ENCODE data around the gene GMEB2.
"Not testable (repeated sequence)": the region's sequence is repeated elsewhere in the genome, so short reads cannot be mapped to it uniquely, and the experiment has no call there.

Gene GMEB2

DNA sequence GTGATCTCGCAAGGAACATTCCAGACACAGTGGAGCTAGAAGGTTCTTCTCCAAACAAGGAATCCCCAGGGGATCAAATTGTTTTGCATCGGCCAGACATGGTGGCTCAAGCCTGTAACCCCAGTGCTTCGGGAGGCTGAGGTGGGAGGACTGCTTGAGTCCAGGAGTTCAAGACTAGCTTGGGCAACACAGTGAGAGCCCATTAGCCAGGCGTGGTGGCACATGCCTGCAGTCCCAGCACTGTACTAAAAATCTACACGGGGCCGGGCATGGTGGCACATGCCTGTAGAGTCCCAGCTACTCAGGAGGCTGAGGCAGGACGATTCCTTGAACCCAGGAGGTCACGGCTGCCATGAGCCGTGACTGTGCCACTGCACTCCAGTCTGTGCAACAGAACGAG is 15.3 kb downstream of the GMEB2 start:
- DNase-seq: no peak

DNA sequence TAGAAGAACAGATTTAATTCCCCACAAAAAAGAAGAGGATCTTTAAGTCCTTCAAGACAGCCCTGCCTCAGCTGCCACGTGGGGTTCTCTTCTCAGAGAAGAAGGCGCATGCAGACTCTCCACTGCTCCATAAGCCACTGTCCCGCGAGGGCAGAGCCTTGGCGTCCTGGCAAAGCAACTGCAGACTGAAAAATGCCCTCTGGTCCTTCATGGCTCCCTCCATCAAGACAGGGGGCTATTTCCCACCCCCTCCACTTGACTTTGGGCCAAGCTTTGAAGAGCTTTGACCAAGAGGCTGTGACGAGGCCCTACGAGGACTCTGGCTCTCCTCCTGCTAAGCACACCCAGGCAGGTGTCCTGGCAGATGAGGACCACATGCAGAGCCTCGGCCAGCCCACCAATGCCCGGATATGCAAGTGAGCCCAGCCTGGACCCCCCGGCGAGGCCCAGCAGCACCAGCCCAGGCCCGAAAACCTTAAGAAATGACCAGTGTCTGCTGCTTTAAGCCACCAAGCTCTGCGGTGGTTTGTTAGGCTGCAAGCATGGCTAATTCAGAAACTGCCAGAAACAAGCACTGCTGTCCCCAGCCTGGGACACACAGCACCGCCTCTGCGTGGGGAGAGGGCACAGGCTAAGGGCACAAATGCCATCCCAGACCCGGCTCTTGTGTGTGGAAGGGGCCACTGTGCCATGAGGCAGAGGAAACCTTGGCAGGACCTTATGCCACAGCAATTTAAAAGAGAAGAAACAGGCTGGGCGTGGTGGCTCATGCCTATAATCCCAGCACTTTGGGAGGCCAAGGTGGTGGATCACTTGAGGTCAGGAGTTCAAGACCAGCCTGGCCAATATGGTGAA is 16.1 kb downstream of the GMEB2 start:
- no peak for DNase-seq

DNA sequence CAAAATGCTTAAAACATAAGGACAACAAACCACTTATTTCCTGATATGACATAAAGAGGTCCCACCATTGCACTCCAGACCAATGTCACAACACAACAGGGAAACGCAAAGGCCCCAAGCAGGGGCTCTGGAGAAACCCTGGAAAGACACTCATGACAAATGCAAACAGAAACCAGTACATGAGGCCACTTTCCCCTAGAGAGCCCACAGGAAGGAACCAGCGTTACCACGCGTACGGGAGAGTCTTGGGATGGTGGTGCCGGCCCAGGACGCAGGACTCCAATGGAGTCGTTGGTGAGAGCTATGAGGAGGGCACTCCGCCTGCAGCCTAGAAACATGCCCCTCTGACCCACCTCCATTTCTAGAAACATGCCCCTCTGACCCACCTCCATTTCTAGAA is 20.2 kb downstream of the GMEB2 start:
- no peak for DNase-seq

DNA sequence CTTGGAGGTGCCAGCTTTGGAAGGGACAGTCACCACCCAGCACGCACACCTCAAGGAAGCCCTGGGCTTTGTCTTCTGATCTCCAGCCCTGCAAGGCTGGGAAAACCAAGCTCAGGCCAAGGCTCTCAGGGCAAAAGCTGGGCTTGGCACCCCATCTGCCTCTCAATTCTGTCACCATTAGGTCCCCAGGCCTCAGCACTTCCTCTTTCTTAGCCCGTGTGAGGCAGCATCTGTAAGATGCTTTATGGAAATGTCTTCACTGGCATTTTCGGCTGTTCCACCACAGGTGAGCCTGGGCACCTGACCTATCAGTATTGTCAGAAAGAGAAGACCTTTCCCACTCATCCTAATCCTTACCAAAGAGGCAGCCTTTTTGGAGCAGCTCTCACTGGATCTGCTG is 24.6 kb downstream of the GMEB2 start:
- no peak for DNase-seq

DNA sequence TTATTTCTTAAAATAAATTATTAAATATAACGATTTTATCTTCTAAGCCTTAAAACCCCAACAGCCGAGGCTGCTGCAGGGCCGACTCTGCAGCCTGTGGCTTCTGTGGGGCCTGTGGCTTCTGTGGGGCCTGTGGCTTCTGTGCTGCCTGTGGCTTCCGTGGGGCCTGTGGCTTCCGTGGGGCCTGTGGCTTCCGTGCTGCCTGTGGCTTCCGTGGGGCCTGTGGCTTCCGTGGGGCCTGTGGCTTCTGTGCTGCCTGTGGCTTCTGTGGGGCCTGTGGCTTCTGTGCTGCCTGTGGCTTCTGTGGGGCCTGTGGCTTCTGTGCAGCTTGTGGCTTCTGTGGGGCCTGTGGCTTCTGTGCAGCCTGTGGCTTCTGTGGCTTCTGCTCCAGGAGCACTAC is 25.2 kb downstream of the GMEB2 start:
- DNase-seq: not testable (repeated sequence)

DNA sequence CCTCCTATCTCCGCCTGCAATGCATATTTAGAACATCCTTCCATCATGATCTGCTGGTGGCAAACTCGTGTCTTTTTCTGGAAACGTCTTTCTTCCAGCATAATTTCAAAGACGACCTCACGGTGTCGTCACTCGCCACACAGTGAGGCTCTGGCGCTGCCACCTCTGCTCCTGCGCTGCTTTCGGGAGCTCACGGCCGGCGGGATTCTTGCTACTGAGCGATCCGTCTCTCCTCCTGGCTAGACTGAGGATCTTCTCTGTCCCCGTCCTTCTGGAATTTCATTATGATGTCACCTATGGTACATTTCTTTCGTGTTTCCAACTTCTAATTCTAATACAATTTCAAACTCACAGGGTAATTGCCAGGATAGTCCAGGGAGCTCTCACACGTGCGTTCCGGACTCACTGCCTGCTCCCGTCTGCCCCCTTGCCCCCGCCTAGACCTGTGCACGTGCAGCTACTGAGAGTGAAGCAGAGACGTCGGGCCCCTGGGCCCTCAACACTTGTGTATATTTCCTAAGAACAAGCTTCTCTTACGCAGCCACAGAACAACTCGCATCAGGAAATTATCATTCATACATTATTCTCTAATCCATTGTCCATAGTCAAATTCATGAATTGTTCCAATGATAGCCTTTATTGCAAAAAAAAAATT is 27.4 kb downstream of the GMEB2 start:
- DNase-seq: no peak

DNA sequence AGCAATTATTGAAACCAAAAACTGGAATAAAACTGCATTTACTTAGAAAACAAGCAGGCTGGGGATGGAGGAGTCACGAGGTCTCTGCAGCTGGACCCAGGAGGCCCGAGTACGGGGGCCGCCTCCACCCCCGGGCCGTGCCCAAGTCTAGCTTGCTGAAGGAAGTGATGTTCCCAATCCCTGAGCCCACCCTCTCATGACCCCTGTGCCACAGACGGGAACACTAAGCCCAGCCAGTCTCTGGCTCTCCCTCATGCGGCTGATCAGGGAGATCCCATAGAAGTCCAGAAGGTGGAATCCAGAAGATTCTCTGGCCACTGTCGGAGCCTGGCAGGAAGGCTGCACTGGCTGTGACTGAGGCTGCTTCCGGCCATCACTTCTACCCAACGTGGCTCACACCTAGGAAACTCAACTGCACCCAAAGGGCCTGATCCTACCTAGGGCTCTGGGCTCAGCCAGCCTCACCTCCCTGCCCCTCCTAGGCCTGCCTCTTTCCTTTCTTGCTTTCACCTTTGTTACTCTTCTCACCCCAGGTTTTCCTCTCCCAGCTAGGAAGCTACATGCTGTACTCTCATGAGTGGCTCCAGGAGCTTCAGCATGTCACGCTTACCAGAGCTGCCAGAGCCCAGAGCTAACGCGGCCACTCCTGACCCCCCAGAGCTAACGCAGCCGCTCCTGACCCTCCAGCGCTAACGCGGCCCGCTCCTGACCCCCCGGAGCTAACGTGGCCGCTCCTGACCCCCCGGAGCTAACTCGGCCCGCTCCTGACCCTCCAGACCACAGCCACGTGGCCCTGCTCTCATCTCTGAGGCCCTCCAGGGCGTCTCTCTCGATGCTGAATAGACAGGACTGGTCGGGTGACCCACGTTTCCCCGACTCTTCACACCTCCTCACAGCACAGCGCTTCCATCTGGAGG is 28.2 kb downstream of the GMEB2 start:
- DNase-seq: no peak

DNA sequence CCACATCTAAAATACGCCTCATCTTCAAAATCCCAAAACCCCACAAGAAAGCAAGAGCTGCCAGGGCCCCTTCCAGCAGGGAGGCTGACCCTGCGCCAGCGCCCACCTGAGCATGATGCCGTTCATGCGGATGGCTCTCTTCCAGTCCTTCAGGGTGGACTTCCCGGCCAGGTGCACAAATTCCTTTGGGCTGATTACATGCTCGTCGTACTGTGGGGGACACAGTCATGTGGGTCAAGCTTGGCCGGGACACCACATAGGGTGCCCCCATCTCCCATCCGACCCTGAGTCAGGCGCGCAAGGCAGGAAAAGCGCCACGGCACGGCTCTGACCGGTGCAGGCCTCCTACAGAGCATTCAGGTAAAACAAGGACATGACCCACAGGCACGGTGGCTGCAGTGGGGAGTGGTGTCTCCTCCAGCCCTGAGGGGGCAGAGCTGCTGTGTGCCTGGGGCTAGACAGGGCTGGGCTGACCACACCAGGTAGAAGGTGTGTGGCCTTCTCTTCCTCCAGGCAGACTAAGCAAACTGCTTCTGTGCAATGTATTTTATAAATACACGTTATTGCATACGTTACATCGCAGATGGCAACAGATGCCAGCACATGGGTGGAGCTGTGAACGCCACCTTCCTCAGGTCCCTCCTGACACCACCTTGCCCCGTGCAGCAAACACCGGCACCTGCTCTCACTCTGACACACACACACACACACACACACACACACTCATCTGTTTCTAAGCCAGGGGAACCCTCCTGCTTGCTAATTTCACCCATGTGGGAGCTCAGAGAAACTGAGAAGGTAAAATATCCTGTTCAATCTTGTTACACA is 29.0 kb downstream of the GMEB2 start:
- no peak for DNase-seq

DNA sequence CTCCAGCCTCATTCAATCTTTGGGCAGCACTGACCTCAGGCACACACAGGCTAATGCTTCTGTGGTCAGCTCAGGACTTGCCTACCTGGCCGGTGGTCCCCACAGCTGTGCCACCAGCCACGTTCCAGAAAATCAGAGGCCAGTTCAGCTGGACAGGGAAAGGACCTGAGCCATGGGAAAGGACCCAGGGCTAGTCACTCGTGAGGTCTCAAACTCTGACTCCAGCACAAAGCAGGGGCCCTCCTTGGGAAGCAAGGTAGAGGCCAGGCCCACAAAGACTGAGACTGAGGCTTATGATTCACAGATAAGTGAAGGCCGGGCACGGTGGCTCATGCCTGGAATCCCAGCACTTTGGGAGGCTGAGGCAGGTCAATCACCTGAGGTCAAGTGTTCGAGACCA is 30.5 kb downstream of the GMEB2 start:
- no peak for DNase-seq

DNA sequence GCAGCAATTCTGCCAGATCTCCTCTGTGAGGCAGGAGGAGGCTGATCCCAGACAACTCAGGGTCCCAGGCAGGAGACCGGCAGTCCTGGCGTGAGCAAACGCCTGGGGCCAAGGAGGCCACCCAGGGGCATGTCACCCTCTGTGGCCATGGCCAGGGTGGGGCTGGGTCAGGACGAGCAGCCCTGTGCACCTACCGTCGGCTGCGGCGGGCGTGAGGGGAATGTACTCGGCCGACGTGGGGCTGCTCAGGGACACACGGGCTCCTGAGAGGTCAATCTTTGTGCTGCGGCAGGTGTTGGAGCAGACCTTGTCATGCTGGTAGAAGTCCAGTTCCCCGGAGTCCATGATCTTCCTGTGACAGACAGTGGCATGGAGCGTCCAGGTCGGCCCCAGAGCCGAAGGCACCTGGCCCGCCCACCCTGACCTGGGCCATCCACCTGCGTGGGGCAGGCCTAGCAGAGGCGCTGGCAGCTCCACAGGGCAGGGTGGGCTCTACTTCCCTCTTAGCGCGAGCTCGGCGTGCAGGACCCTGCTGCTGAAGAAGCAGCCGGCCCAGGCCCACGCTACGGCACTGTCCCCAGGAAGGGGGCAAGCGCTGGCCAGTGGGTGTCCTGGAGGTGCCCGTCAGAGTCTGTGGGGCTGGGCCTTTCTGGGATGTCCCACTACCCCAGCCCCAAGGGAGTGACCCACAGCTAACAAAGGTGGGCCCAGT is 31.3 kb downstream of the GMEB2 start:
- DNase-seq: no peak

DNA sequence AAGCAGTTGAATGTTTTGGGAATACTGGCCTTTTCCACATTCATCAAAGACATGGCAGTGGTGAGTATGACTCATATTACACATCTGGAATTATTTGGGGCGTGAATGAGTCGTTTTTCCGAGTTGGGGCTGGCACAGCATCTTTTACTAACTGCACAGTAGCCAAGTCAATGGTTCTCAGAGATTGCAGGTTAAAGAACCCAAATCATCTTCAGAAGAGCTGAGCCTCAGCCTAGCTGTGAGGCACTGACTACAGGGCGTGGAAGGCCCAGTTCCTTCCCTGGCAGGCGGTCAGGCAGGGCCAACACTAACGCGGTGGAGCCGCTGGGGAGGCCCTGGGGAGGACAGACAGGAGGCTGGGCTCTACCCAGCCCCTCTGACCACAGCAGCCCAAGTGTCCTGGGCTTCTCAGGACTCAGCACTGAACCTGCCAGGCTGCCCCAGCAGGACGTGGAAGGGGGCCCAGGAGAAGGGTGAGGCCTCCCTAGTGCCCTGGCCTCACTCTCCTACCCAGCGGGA is 32.8 kb downstream of the GMEB2 start:
- no peak for DNase-seq

DNA sequence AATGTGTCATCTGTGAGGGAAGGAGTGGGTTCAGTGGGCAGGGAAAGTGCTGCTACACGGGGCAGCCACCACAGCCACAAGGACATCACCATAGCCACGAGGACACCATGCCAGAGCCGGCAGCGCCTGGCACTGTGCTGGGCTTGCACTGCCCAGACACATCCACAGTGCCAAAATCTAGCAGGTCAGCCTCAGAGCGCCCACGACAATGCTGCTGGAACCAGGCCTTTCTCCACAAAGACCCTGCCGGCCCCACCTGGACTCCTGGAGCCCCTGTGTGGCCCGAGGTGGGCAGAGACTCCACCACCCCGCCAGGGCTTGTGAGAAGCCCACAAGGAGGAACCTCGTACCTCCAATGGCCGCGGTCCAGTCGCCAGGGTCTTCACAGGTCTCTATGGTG is 34.2 kb downstream of the GMEB2 start:
- DNase-seq: no peak

DNA sequence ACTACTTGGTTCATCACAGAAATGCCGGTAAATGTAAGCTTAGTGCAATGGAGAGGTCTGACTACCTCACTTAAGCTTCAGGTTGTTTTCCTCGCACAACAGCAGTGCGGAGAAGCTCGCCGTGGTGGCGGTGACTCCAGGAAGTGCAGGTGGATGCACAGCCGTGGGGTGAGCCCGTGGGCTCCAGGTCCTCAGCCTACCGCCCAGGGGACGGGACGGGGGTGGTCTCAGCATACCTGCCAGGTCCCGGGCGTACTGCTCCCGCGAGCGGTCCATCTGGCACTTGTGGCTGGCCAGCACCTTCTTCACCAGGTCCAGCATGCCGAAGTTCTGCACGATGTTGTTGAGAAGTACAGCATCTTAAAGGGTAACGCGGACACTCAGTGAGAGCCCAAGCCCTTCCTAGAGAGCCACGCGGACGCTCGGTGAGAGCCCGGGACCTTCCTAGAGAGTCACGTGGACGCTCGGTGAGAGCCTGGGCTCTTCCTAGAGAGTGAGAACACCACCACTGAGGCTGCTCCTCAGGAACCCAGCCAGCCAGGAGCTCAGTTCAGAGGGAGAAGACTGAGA is 35.0 kb downstream of the GMEB2 start:
- DNase-seq: no peak

DNA sequence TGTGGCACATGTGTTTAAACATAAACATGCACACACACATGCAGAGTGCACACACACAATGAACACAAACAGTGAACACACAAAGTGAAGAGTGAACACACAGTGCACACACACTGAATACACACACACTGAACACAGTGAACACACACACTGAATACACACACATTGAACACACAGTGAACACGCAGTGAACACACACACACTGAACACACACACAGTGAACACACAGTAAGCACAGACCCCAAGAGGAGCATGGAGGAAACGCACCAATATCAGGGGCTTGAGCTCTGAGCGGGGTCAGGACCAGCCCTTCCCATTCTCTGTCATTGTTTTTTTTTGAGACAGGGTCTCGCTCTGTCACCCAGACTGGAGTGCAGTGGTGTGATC is 35.8 kb downstream of the GMEB2 start:
- no peak for DNase-seq

DNA sequence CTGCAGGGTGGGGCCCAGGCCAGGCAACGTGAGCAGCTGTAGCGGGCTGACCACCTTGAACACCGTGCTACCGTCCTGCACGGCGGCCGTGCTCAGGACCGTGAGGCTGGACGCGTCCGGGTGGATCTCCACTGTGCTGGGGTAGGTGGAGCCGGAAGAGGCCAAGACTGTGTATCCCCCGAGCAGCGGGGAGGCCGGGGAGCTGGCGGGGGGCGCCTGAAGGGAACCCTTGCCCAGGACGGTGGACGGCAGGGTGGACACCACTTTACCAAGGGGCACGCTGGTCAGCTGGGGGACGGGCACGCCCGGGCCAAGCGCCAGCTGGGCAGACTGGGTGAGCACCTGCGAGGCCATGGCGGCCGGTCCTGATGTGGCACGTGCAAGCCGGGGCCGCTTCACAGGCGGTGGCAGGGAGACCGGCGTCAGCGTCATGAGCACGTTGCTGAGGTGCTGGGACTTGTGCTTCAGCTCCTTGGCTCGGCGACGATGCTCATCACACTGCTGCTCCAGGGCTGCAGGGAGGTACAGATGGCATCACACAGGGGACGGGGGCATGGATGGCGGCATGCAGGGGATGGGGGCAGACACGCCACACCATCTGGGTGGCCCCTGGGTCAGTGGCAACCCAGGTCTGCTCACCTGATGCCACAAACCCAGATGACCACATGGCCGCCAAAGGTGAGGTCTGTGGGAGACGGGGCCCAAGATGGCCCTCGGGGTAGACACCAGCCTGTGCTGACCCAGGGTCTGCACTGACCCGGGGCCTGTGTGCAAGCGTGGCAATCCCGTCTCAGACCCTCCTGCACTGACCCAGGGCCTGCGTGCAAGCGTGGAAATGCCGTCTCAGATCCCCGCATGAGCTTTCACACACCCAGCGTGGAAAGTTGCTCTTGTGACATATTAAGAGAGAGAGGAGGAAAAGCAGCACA is 36.4 kb downstream of the GMEB2 start:
- no peak for DNase-seq

DNA sequence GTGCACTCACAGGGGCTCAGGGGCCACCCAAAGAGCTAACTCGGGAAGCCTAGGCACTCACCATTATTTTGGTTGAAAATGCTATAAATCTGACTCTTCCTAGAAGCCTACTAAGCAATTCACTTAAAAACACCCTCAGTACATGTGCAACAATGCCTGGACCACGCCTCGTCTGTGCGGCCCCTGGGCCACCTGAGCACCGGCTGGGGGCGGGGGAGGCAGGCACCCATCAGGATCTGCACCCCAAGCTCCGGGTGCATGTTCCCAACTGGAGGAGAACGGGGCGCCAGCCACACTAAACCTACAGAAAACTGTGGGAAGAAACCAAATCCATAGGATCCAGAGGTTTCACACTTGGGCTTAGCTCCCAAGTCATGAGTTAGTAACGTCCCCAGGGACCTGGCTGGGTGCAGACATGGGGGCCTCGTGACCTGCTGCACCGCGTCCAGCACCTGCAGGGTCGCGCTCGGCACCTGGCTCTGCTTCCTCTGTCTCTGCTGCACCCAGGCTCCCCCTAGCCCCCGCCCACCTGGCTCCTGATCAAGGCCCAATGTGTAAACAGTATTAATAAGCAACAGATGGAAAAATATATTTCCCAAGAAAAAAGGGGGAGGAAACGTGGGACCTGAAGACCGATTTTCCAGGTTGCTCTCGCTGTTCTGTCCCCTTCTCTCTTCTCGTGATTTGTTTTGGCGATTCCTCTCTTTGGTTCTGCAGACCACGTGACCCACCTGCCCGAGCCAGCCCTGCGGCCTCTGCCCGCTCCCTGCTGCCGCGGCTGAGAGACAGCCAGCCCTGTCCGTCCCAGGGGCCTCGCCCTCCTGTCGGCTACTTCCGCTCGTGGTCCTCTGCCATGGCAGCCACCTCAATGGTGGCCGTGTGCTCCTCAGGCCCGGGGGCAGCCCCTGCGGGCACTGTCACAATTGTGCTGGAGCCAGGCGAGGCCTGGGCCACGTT is 37.4 kb downstream of the GMEB2 start:
- DNase-seq: no peak

DNA sequence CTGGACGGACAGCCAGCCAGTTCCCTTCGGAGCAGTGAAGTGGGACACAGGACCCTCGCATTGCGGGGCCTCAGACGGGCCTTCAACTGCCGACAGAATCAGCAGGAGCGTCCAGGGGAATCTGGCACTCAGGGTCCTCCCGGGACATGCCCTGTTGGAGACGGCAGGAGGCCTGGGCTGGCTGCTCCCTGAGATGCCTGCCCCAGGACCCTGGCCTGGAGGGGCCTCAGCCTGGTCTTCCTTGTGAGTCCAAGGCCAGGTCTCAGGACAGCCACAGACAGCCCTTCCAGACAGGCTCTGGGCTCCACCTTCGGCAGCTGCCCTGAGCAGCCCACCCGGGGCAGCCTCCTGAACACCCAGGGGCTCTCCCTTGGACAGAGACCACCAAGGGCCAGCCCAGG is 38.3 kb downstream of the GMEB2 start:
- no peak for DNase-seq

DNA sequence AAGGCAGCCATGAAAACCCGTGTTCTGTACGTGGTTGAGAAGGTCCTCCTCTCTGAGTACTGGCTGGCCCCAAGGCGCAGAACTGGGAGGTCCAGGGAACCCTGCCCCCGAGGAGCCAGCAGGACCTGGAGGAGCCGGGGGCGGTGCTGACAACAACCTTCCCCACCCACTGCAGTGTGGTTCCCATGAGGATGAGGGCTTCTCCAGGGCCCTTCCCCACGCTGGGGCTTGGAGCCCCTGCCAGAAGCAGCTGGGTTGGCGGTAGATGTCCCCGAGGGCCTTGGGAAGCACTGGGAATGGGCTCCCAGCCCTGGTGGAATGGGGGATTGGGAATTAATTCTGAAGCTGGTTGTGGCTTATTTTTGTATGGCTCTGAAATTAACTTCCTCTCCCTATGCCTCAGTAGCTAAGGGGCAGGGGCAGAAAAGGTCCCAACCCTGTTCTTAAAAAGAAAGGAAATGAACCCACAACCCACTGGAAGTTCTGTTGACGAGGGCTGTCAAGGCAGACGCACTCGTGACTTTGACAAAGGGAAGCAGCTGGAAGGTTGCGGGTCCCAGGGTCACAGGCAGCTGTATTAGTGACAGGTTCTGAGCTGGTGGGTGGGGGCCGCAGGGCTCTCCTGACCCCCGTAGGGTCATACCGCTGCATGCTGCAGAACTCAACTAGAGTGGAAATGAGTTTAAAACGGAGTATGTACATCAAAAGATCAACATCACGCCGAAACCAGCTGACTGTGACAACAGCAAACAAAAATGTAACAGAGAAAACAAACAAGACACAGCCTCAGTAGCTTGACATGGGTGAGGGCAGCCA is 38.9 kb downstream of the GMEB2 start:
- no peak for DNase-seq
